Stimulated activated CD4-positive, alpha-beta T cell treated with anti-CD3 and anti-CD28 coated beads, Interleukin-15, amount 100 ng/mL, for 1 hour (primary cell): ENCODE results near the gene GRK5.

ENCODE experiments used
- DNase-seq, 2 donors: peaks; one replicate each; pipeline ENCODE4 v3.0.0-alpha.2; 2020; ENCODE audit warnings: low read depth in 1 of 2, low spot score in 1 of 2

Gene GRK5

DNA sequence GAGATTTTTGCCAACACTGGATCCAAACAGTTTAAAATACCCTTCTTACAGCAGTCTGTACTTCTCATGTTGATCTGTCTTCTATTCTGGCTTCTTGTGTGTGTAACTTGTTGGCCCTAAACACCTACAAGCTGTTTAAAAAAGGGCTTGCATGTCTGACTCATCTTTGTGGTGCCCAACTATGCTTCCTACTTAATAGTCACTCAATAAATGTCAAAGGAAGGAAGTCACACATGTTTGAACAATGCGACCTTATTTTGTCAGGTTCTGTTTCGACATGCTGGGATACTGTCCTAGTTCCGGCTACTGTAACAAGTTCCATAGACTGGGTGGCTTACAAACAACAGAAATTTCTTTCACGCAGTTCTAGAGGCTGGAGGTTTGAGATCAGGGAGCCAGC is 9.4 kb upstream of the GRK5 start:
- DNase-seq = no peak

GRCh38 chr10:119198438-119198837 is 8.9 kb upstream of the GRK5 start:
- DNase-seq = no peak

DNA sequence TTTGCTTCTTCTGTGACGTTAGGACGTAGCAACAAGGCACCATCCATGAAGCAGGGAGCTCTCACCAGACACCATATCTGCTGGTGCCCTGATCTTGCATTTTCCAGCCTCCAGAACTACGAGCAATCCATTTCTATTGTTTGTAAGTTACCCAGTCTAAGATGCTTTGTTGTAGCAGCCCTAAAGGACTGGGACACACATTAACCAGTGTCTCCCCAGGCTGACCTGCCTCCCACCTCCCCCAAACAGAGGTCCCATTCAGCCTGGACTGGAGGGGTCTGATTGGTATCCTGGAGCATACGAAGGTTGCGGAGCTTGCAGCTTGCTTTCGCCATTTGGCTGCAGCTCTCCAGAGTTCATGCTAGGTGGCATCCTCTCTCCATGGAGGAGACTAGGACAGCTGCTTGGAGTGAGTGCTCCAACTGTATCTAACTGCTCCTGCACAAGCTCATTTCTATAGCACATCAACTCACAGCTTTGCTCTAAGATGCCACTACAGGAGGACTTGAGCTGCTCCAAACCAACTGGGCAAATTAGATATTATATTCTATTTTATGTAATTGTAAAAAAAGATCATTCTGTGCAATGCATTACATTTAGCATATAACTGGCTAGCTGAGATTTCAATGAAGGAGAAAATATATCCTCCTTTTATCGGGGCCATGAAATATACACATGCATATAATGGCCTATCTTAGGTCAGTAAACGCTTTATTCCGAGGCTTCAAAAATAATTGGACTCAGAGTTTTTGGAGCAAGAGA is 8.0 kb upstream of the GRK5 start:
- DNase-seq = no peak

- DNase-seq = no peak
Measured at GRCh38 chr10:119201233-119201632, 6.1 kb upstream of the GRK5 start.

- no peak for DNase-seq
Measured at GRCh38 chr10:119203006-119203405, 4.4 kb upstream of the GRK5 start.

DNA sequence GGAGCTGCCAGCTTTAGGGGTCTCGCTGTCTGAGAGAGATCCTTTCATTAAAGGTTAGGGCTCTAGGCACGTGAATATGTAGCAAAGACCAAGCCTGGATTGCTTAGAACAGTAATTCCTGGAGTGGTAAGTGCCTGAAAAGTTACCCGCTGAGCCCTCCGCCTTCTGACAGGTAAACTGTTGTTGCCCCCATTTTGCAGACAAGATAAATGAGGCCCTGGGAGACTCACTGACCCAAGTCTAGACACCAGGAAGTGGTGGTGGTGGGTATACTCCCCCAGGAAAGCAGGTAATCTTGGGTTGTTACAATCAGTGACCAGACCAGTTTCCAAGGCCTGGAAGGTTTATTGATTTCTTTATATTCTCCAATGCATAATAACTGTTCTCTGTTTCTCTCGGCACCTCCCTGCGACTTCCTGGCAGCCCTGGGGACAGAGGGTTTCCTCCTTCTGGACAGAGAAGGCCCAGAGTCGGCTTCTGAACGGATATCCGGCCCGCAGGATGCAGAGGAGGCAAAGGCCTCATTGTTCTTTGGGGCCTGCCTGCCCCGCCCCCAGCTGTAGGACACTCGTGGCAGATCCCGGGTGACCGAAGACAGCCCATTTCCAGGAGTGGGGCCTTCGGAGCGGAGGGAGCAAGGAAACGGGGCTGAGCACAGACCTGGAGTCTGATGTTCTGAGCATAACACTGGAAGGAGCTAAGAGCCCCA is 1.3 kb upstream of the GRK5 start:
- DNase-seq = peak in 1 of 2 donors; percentile 11

- peak; percentile 54 to 71 for DNase-seq
Measured at GRCh38 chr10:119206603-119207365, 587 bp upstream of the GRK5 start.

GRCh38 chr10:119207713-119208552 is 562 bp downstream of the GRK5 start:
- DNase-seq = no peak

GRCh38 chr10:119208553-119208940 is 1.2 kb downstream of the GRK5 start:
- DNase-seq = no peak

DNA sequence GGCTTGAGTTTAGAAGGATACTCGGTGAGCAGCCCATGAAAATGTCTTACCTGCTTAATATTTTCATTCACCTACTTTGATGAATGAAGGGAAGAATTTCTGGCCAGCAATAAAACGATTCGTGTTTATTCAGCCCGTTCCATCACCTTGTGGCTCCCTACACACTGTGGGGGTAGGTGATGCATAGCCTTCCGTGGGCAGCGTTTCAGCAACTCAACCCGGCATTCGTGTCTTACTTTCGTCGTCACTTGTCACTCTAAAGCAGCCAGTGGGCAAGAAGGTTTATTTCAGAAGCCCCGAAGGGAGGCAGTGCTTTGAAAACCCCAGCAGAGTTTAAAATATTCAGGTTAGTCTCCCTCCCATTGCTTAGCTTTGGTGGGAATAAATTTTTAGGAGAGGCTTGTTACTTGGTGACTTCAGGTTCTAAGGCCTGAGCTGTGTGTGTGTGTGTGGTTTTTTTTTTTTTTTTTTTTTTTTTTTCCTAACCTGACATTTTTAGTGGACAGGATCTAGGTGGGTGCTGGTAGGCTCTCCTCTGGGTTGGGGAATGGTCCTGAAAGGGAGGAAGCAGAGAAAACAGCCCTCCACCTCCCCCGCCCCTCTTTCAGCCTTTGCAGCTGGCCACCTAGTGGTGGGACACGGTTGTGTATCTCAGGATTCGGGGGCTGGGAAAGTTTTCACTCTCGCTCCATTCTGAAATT is 1.8 kb downstream of the GRK5 start:
- peak in 1 of 2 donors; percentile 31 for DNase-seq

GRCh38 chr10:119209736-119210355 is 2.5 kb downstream of the GRK5 start:
- no peak for DNase-seq

- DNase-seq = no peak
Measured at GRCh38 chr10:119210633-119211032, 3.3 kb downstream of the GRK5 start.

- DNase-seq = no peak
Measured at GRCh38 chr10:119211176-119211575, 3.8 kb downstream of the GRK5 start.

DNA sequence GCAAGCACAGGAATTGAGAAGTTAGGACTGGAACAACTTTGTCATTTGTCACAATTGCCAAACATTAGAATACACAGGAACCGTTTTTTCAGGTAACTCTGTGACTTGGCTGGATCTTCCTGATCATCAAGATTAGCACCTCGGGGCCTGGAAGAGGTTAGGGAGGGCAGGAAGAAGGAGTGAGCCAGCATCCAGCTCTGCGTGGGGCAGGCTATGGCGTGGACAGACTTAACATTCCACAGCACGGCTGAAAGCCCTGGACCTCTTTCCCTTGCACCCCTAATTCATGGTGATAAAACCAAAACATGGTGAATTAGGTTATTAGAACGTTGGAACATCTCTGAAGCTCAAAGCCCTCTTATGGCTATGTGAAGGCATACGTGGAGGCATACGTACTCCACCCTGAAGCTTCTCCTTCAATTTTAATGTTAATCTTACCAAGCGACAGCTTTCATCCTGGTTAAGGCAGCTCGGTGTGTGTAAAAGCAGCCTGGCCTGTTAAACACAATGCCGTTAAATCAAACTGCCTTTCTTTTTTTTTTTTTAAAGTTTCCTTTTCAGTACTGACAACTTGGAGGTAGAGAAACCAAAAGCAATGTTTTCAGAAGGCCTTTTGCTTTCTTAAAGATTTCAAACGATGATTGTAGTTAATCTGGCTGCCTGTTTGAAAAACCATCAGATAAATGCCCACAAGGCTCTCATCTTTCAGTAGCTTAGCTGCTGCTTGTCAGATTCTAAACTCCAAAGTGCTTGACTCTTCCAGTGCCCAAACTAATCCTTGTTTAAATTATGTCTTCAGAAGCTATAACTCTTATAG is 4.5 kb downstream of the GRK5 start:
- no peak for DNase-seq

- no peak for DNase-seq
Measured at GRCh38 chr10:119215371-119215770, 8.0 kb downstream of the GRK5 start.

DNA sequence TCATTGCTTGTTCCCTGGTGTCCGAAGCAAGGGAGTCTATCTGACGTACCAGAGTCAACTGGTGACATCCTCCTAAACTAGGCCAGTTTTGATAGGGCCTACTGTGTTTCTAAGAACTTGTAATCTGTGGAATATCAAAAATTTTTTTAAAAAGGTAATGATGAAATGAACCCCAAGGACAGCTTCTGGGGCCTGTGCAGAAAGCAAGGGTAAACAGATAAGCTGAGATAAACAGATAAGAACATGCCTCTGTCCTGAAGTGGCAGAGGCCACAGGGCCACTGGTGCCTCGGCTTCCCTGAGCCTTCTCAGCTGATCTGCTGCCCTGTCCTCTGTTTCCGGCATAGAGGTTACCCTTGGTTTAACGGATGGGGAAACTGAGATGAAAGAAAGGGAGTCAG is 8.8 kb downstream of the GRK5 start:
- DNase-seq = no peak

DNA sequence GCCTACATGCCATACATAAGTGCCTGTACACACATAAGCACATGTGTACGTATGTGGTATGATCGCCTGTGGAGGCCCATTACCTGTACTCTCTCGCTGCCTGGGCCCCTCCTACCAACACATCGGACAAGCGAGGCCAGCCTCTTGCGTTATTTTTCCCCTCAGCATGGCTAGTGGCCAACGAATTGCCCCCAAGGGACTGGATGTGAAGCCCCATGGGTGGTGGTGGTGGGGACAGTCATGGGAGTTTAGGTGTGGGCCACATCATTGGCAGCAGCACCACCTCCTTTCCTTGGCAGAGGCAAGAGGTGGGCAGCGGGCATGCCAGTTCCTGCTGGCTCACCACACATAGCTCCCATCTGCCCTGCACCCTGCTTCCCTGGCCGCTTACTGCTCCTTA is 10.0 kb downstream of the GRK5 start:
- no peak for DNase-seq

GRCh38 chr10:119217991-119218490 is 10.7 kb downstream of the GRK5 start:
- no peak for DNase-seq

DNA sequence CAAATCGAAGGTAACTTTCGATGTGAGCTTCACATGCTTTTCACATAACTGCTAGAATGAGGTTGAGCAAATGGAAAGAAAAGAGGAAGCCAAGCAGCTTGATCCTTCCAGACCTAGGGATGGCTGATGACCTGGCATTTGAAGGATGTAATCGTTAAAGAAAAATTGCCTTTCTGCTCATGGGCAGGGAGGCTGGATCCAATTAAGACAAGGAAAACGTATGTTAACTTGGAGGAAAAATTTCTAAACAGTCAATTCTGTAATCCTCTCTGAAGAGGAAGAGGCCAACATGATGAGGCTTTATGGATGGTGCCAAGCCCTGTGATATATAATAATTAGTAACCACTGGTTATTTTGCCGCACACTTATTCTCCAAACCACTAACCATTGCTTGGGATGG is 12.5 kb downstream of the GRK5 start:
- DNase-seq = no peak
